NOMO-1 treated with dmso at 0.1 percent for 144 hours (cell line): ENCODE measurements around the gene KLHL25.

Experiments
- DNase-seq: peaks from one replicate; lab custom pipeline; 2025; ENCODE audit not compliant: unreplicated experiment; lab: John Stamatoyannopoulos, UW

The KLHL25 gene

DNA sequence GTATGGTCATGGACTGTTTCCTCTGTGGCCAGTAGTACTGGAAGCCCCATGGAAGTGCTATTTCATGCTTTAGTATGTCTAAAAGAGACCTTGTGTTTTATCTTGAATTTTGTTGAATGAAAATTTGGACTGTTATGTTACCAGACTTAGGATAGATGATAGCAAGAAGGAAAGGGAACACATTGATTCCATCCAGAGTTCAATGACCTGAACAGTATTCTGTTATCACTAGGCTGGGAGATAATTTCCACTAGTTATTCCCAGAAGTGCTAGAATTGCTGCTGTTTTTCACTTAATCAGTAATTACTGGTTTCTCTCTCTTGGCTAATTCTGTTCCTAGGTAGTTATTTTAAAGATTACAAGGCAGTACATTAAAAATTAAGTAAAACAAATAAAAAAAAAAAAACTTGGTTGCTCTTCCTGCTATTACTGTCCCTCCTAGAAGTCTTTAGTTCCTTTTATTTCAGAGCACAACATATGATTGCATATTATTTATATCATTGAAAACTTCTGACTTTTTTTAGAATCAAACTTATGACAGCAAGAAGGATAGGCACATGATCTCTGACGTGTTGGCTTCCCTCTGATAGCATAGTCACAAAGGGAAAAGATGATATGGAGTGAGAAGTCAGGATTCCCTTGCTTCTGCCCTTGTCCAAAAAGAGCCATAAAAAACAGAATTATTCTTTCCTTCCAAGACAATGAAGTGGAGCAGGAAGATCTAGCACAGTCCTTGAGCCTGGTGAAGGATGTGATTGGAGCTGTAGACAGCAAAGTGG, 72.2 kb downstream of the KLHL25 start:
- no peak for DNase-seq

DNA sequence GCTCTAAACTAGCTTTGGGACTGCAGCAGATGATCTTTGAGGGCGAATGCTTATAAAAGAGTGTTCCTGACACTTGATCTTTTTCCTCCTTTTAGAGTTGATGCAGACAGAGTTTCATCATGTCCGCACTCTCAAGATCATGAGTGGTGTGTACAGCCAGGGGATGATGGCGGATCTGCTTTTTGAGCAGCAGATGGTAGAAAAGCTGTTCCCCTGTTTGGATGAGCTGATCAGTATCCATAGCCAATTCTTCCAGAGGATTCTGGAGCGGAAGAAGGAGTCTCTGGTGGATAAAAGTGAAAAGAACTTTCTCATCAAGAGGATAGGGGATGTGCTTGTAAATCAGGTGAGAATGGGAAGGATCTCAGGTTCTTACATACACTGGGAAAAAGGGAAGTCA, 75.7 kb downstream of the KLHL25 start:
- no peak for DNase-seq

DNA sequence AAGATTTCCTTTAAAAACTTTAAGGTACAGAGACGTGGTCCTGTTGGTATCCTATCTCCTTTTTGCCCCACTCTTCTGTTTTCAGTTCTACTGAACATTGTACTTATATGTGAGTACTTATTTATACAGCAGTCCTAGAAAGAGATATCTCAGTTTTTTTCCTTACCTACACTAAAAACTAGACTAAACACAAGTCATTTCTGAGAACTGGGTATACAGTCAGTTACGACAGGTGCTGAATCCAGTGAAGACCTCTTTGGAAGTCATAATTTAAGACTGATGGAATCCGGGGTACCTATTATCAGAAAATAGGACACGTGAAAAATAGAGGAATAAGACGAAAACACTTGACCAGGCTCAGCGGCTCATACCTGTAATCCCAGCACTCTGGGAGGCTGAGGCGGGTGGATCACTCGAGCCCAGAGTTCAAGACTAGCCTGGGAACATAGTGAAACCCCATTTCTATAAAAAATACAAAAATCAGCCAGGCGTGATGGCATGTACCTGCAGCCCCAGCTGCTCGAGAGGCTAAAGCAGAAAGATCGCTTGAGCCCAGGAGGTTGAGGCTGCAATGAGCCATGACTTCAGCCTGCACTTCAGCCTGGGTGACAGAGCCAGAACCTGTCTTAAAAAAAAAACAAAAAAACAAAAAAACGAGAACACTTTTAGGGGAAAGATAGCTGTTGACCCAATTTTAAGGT, 76.3 kb downstream of the KLHL25 start:
- DNase-seq = no peak

DNA sequence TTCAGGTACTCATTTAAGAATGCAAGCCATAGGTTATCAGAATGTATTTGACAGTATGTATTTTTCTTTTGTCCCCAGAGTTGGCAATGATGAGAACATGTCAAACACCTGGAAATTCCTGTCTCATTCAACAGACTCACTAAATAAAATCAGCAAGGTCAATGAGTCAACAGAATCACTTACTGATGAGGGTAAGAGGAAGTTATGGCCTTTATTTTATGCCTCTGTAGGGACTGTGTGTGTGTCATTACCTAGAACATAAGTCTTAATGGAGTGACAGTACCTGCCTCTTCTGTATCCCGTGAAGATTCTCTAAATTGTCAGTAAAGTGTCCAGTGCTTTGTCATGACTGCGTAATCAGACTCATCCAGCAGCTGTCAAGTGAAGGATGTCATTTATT, 77.5 kb downstream of the KLHL25 start:
- no peak for DNase-seq

DNA sequence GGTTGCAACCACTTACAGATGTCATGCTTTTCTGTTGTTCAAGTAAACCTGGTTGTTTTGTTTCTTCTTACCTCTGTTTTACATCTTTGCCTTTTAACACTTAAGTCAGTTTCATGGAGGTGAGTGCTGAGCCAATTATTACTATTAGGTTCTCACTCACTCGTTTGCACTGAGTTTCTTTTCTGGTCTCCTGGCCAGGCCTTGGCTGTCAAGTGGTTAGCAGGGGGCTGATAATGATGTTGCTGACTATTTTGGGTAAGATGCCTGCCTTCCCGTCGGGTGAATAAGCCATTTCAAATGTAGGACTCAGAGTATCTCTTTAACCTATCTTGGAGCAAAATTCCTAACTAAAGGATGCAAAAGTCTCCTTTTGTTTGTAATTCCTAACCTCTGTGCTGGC, 78.5 kb downstream of the KLHL25 start:
- DNase-seq = no peak

DNA sequence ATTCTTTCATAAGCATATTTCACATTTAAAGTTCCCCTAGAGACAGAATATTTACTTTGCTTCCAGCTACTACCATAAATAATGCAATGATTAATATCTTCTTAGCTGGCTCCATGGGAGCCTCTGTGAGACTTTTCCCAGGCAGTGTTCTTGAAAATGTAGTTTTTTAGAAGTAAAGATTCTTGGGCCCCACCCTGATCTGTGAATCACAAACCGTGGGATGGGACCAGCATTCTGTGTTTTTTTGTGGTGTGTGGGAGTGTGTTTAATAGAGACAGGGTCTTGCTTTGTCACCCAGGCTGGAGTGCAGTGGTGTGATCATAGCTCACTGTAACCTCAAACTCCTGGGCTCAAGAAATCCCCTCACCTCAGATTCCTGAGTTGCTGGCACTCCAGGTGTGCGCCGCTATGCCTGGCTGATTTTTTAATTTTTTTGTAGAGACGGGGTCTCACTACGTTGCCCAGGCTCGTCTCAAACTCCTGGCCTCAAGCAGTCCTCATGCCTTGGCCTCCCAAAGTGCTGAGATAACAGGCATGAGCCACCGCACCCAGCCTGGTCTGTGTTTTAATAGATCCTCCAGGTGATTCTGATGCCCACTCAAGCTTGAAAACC, 83.0 kb downstream of the KLHL25 start:
- DNase-seq = no peak

DNA sequence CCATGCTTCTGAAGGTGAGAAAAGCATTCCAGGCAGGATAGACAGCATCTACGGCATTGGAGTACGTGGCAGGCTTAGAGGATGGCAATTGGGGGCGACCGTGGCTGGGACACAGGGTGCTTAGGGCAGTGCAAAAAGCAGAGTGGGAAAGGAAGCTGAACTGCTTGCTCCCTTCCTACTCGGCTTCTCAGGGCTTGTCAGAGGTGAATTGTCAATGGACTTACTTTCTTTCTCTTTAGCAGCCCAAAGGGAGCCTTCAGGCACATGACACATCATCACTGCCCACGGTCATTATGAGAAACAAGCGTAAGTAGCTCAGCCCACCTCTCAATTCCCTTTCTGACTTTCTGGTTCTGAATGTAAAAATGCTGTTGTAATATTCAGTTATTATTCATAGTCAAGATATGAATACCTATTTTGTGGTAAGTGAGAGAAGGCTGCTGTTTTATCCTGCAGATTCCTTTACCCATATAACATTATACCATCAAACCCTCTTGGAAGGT, 84.3 kb downstream of the KLHL25 start:
- DNase-seq = no peak
